HEK293 (cell line): ENCODE results near the gene AAK1.

Source experiments
- CTCF ChIA-PET: fragments of 350-600 bp; formaldehyde crosslinking; extraction: SDS; loops from one replicate; lab custom pipeline; 2021; ENCODE audit warnings: antibody characterized with exemption; lab: Yijun Ruan, JAX
- POLR2A ChIA-PET: fragments of 300-600 bp; formaldehyde crosslinking; extraction: SDS; loops from one replicate; lab custom pipeline; 2020; ENCODE audit warnings: antibody characterized with exemption, inconsistent platforms; lab: Yijun Ruan, JAX
- H3K27ac ChIP-seq: fragments of 200-500 bp; sonication (Bioruptor generic); 2 replicates; pipeline ENCODE4 v1.5.1; 2014; ENCODE audit warnings: low read depth, low read length, control low read depth, inconsistent platforms; ENCODE audit errors: extremely low read depth
- H3K36me3 ChIP-seq, 2 experiments: fragments of 200-500 bp in 1 of 2; sonication (Bioruptor generic) in 1 of 2; 1 replicate in 1 of 2; 2 replicates in 1 of 2; pipeline ENCODE4 v1.5.1; 2014 to 2017; ENCODE audit warnings: inconsistent platforms in 2 of 2, low read length in 2 of 2; ENCODE audit not compliant: control insufficient read depth in 2 of 2, insufficient read depth in 1 of 2
- H3K4me1 ChIP-seq: fragments of 200-500 bp; sonication (Bioruptor generic); 2 replicates; pipeline ENCODE4 v1.5.1; 2014; ENCODE audit warnings: mild to moderate bottlenecking, low read length, inconsistent platforms; ENCODE audit not compliant: control insufficient read depth, insufficient read depth
- H3K4me3 ChIP-seq: 2 replicates; pipeline ENCODE4 v1.5.1; 2011; ENCODE audit warnings: low read depth, mild to moderate bottlenecking, control low read depth, low read length, moderate library complexity
- H3K9me3 ChIP-seq: fragments of 200-500 bp; sonication (Bioruptor generic); 2 replicates; pipeline ENCODE4 v1.5.1; 2014; ENCODE audit warnings: low read depth, low read length, inconsistent platforms; ENCODE audit not compliant: control insufficient read depth, insufficient read depth
- OSR2 ChIP-seq: fragments of 450-650 bp; formaldehyde crosslinking; IDR thresholded peaks from 2 replicates; pipeline ENCODE4 v1.5.1; 2016; ENCODE audit warnings: missing biosample characterization, missing genetic modification characterization
- WT1 ChIP-seq: fragments of 450-650 bp; formaldehyde crosslinking; IDR thresholded peaks from 2 replicates; pipeline ENCODE4 v1.5.1; 2016; ENCODE audit warnings: missing biosample characterization, missing genetic modification characterization
- ZBTB1 ChIP-seq: fragments of 450-650 bp; formaldehyde crosslinking; IDR thresholded peaks from 2 replicates; pipeline ENCODE4 v1.5.1; 2016; ENCODE audit warnings: missing biosample characterization, missing genetic modification characterization
- ZNF19 ChIP-seq: fragments of 450-650 bp; formaldehyde crosslinking; IDR thresholded peaks from 2 replicates; pipeline ENCODE4; 2016; ENCODE audit warnings: missing biosample characterization, missing genetic modification characterization, low read depth
- ZNF202 ChIP-seq: fragments of 450-650 bp; formaldehyde crosslinking; IDR thresholded peaks from 2 replicates; pipeline ENCODE4 v1.5.1; 2016; ENCODE audit warnings: missing biosample characterization, missing genetic modification characterization, borderline replicate concordance
- ZNF214 ChIP-seq: fragments of 450-650 bp; formaldehyde crosslinking; IDR thresholded peaks from 2 replicates; pipeline ENCODE4 v1.5.1; 2017; ENCODE audit warnings: missing biosample characterization, mild to moderate bottlenecking, missing genetic modification characterization, borderline replicate concordance
- ZNF354C ChIP-seq: fragments of 450-650 bp; formaldehyde crosslinking; IDR thresholded peaks from 2 replicates; pipeline ENCODE4 v1.5.1; 2016; ENCODE audit warnings: missing biosample characterization, missing genetic modification characterization, low read depth, borderline replicate concordance
- ZNF362 ChIP-seq: fragments of 450-650 bp; formaldehyde crosslinking; IDR thresholded peaks from 2 replicates; pipeline ENCODE4 v1.5.1; 2016; ENCODE audit warnings: missing biosample characterization, missing genetic modification characterization
- ZNF37A ChIP-seq: fragments of 450-650 bp; IDR thresholded peaks from 2 replicates; pipeline ENCODE4 v1.5.1; 2018; ENCODE audit warnings: missing biosample characterization, missing genetic modification characterization
- ZNF513 ChIP-seq: fragments of 450-650 bp; IDR thresholded peaks from 2 replicates; pipeline ENCODE4 v1.5.1; 2018; ENCODE audit warnings: missing biosample characterization, missing genetic modification characterization
- ZNF677 ChIP-seq: fragments of 450-650 bp; IDR thresholded peaks from 2 replicates; pipeline ENCODE4 v1.5.0; 2018; ENCODE audit warnings: missing biosample characterization, mild to moderate bottlenecking, missing genetic modification characterization, moderate library complexity
- TF ChIP-seq, protein P1 (sequence below): fragments of 450-650 bp; formaldehyde crosslinking; IDR thresholded peaks from 2 replicates; pipeline ENCODE4 v1.5.1; 2017; ENCODE audit warnings: missing biosample characterization, missing genetic modification characterization
- TF ChIP-seq, protein P2 (sequence below): fragments of 450-650 bp; formaldehyde crosslinking; IDR thresholded peaks from 2 replicates; pipeline ENCODE4 v1.5.1; 2016; ENCODE audit warnings: missing biosample characterization, missing genetic modification characterization
- TF ChIP-seq, protein P3 (sequence below): fragments of 450-650 bp; formaldehyde crosslinking; IDR thresholded peaks from 2 replicates; pipeline ENCODE4 v1.5.1; 2016; ENCODE audit warnings: missing biosample characterization, missing genetic modification characterization, borderline replicate concordance

AAK1 gene

DNA sequence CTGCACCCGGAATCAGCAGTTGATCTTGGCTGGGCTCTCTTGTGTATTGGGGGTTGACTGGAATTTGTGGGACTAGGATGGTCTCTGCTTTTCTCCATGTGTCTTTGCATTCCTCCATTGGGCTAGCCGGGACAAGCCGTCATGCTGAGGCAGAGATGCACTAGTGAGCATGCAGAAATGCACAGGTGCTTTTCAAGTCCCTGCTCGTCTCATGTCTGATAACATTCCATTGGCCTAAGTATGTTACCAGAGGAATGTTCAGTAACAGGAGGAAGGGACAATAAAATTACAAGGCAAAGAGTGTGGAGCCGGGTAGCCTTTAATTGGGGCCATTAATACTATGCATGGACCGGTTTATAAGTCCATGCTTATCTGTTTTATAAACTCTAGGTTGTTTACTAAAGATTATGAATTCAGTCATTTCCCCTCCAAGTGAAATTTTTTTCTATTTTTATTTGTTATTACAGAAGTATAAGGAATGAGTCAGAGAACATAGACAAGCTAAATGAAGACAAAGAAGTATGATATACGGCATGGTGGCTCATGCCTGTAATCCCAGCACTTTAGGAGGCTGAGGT is 24.4 kb upstream of the AAK1 start (continued):
- TF ChIP-seq, protein P1, sequence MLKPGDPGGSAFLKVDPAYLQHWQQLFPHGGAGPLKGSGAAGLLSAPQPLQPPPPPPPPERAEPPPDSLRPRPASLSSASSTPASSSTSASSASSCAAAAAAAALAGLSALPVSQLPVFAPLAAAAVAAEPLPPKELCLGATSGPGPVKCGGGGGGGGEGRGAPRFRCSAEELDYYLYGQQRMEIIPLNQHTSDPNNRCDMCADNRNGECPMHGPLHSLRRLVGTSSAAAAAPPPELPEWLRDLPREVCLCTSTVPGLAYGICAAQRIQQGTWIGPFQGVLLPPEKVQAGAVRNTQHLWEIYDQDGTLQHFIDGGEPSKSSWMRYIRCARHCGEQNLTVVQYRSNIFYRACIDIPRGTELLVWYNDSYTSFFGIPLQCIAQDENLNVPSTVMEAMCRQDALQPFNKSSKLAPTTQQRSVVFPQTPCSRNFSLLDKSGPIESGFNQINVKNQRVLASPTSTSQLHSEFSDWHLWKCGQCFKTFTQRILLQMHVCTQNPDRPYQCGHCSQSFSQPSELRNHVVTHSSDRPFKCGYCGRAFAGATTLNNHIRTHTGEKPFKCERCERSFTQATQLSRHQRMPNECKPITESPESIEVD (tag by site-specific recombination), result 0 out of 2 replicates have a peak, but pooled peaks have one; percentile 53

DNA sequence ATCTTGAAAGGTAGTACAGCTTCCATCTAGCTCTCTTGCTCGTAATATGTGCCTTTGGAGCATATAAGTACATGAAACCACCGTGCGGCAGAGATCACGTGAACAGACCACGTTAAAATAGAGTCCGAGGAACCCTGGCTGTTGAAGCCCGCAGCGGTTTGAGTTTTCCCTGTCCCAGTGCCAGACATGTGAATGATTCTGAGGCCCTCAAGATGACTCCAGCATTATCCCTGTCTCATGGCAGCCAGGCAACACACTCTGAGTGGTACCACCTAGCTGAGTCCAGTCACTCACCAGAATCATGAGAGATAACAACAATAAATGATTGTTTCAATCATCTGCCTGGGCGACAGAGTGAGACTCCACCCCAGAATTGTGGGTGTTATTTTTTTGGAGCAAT is 21.6 kb upstream of the AAK1 start:
- CTCF ChIA-PET, result no interaction called here
- H3K9me3 ChIP-seq, result no peaks in the 10 kb centered on the region
- no peak overlapping the region for H3K27ac ChIP-seq
- 0 out of 2 replicates have a peak, but pooled peaks cover 3% of the 10 kb centered on the region for H3K4me1 ChIP-seq
- TF ChIP-seq WT1 (tag by site-specific recombination), result no peak
- no peak for TF ChIP-seq ZNF677 (tag by site-specific recombination)
- TF ChIP-seq, protein P2, sequence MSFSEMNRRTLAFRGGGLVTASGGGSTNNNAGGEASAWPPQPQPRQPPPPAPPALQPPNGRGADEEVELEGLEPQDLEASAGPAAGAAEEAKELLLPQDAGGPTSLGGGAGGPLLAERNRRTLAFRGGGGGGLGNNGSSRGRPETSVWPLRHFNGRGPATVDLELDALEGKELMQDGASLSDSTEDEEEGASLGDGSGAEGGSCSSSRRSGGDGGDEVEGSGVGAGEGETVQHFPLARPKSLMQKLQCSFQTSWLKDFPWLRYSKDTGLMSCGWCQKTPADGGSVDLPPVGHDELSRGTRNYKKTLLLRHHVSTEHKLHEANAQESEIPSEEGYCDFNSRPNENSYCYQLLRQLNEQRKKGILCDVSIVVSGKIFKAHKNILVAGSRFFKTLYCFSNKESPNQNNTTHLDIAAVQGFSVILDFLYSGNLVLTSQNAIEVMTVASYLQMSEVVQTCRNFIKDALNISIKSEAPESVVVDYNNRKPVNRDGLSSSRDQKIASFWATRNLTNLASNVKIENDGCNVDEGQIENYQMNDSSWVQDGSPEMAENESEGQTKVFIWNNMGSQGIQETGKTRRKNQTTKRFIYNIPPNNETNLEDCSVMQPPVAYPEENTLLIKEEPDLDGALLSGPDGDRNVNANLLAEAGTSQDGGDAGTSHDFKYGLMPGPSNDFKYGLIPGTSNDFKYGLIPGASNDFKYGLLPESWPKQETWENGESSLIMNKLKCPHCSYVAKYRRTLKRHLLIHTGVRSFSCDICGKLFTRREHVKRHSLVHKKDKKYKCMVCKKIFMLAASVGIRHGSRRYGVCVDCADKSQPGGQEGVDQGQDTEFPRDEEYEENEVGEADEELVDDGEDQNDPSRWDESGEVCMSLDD (tag by site-specific recombination), result no peak
- no peak for TF ChIP-seq ZNF513 (tag by site-specific recombination)
- TF ChIP-seq OSR2 (tag by site-specific recombination), result no peak
- TF ChIP-seq, protein P3, sequence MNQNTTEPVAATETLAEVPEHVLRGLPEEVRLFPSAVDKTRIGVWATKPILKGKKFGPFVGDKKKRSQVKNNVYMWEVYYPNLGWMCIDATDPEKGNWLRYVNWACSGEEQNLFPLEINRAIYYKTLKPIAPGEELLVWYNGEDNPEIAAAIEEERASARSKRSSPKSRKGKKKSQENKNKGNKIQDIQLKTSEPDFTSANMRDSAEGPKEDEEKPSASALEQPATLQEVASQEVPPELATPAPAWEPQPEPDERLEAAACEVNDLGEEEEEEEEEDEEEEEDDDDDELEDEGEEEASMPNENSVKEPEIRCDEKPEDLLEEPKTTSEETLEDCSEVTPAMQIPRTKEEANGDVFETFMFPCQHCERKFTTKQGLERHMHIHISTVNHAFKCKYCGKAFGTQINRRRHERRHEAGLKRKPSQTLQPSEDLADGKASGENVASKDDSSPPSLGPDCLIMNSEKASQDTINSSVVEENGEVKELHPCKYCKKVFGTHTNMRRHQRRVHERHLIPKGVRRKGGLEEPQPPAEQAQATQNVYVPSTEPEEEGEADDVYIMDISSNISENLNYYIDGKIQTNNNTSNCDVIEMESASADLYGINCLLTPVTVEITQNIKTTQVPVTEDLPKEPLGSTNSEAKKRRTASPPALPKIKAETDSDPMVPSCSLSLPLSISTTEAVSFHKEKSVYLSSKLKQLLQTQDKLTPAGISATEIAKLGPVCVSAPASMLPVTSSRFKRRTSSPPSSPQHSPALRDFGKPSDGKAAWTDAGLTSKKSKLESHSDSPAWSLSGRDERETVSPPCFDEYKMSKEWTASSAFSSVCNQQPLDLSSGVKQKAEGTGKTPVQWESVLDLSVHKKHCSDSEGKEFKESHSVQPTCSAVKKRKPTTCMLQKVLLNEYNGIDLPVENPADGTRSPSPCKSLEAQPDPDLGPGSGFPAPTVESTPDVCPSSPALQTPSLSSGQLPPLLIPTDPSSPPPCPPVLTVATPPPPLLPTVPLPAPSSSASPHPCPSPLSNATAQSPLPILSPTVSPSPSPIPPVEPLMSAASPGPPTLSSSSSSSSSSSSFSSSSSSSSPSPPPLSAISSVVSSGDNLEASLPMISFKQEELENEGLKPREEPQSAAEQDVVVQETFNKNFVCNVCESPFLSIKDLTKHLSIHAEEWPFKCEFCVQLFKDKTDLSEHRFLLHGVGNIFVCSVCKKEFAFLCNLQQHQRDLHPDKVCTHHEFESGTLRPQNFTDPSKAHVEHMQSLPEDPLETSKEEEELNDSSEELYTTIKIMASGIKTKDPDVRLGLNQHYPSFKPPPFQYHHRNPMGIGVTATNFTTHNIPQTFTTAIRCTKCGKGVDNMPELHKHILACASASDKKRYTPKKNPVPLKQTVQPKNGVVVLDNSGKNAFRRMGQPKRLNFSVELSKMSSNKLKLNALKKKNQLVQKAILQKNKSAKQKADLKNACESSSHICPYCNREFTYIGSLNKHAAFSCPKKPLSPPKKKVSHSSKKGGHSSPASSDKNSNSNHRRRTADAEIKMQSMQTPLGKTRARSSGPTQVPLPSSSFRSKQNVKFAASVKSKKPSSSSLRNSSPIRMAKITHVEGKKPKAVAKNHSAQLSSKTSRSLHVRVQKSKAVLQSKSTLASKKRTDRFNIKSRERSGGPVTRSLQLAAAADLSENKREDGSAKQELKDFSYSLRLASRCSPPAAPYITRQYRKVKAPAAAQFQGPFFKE, result no peak
- TF ChIP-seq ZNF362, result no peak
- TF ChIP-seq ZNF354C (tag by site-specific recombination), result no peak
- TF ChIP-seq ZBTB1 (tag by site-specific recombination), result no peak
- TF ChIP-seq ZNF202 (tag by site-specific recombination), result no peak
- no peak for TF ChIP-seq ZNF19
- TF ChIP-seq ZNF37A (tag by site-specific recombination), result no peak
- TF ChIP-seq ZNF214 (tag by site-specific recombination), result no peak
- TF ChIP-seq, all 188 proteins: peak for 0
- H3K4me3 ChIP-seq, result no peak overlapping the region
- POLR2A ChIA-PET, result no interaction called here
- no peaks in the 10 kb centered on the region for H3K36me3 ChIP-seq
